Measurements from ENCODE around the gene SAMD1.
"Not testable (repeated sequence)": the region's sequence is repeated elsewhere in the genome, so short reads cannot be mapped to it uniquely, and the experiment has no call there.

The SAMD1 gene

GRCh38 chr19:14058182-14059092 lies 32.1 kb downstream of the SAMD1 start:
- DNase-seq, result no peak

GRCh38 chr19:14056741-14057356 lies 33.7 kb downstream of the SAMD1 start:
- DNase-seq, result no peak

GRCh38 chr19:14056069-14056666 lies 34.4 kb downstream of the SAMD1 start:
- no peak for DNase-seq

- DNase-seq, result no peak
Measured at GRCh38 chr19:14055396-14055795, 35.2 kb downstream of the SAMD1 start.

GRCh38 chr19:14054721-14055120 lies 35.8 kb downstream of the SAMD1 start:
- DNase-seq, result no peak

- no peak for DNase-seq
Measured at GRCh38 chr19:14054099-14054498, 36.5 kb downstream of the SAMD1 start.

- DNase-seq, result no peak
Measured at GRCh38 chr19:14053500-14053899, 37.1 kb downstream of the SAMD1 start.

GRCh38 chr19:14053032-14053431 lies 37.5 kb downstream of the SAMD1 start:
- no peak for DNase-seq

GRCh38 chr19:14052470-14052869 lies 38.1 kb downstream of the SAMD1 start:
- no peak for DNase-seq

GRCh38 chr19:14051980-14052379 lies 38.6 kb downstream of the SAMD1 start:
- no peak for DNase-seq

- DNase-seq, result not testable (repeated sequence)
Measured at GRCh38 chr19:14050961-14051360, 39.6 kb downstream of the SAMD1 start.

GRCh38 chr19:14050512-14050911 lies 40.0 kb downstream of the SAMD1 start:
- no peak for DNase-seq

- DNase-seq, result no peak
Measured at GRCh38 chr19:14048443-14049153, 42.0 kb downstream of the SAMD1 start.

- DNase-seq, result not testable (repeated sequence)
Measured at GRCh38 chr19:14047866-14048265, 42.7 kb downstream of the SAMD1 start.

GRCh38 chr19:14042659-14043608 lies 47.6 kb downstream of the SAMD1 start:
- DNase-seq, result peak; percentile 7

GRCh38 chr19:14039181-14039580 lies 51.4 kb downstream of the SAMD1 start:
- no peak for DNase-seq

Data from GF-D8 (cell line).